Measurements from ENCODE around the gene CRYBA4. TPM values are rescaled to one million over a fixed set of nuclear protein-coding genes. Genes with fewer than 3 reads are reported as not detected.

CRYBA4 gene
- total RNA-seq, 1 donor from 2014 or later: not detected

- Histone ChIP-seq H3K36me3 (no peaks in the 10 kb centered on the region), H3K4me1 (peaks cover 5% of the 10 kb centered on the region), H3K27me3 (peaks cover 5% of the 10 kb centered on the region), H3K4me3 (no peak overlapping the region), H3K9me3 (no peaks in the 10 kb centered on the region), H3K27ac (no peak overlapping the region)
- intact Hi-C loops (cut with DNase I): no loop called here
- TF ChIP-seq, protein P1, sequence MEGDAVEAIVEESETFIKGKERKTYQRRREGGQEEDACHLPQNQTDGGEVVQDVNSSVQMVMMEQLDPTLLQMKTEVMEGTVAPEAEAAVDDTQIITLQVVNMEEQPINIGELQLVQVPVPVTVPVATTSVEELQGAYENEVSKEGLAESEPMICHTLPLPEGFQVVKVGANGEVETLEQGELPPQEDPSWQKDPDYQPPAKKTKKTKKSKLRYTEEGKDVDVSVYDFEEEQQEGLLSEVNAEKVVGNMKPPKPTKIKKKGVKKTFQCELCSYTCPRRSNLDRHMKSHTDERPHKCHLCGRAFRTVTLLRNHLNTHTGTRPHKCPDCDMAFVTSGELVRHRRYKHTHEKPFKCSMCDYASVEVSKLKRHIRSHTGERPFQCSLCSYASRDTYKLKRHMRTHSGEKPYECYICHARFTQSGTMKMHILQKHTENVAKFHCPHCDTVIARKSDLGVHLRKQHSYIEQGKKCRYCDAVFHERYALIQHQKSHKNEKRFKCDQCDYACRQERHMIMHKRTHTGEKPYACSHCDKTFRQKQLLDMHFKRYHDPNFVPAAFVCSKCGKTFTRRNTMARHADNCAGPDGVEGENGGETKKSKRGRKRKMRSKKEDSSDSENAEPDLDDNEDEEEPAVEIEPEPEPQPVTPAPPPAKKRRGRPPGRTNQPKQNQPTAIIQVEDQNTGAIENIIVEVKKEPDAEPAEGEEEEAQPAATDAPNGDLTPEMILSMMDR (IDR thresholded peaks at IDR 0.05): no peak
- ATAC-seq: no peak
- no peak for DNase-seq
These were observed 13.4 kb downstream of the CRYBA4 start for GRCh38 chr22:26635117-26635516.

DNA sequence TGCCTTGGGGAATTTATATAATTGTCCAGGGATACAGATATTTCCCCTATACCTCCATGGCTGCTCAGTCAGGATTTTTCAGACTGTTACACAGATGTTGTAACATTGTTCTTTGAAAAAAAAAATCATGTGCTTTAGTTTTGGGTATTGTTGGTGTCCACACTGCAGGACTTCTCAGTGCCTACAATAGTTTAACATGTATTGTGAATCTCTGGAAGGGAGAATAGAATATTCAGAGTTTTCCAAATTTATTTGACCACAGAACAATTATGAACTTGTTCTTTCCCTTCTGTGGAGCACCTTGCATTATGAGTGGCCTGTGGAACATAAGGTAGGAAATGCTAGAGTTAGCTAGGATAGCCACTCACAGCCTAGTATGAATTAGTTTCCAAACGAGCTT is 14.5 kb downstream of the CRYBA4 start:
- DNase-seq: no peak
- TF ChIP-seq, protein P1 (IDR thresholded peaks at IDR 0.05): no peak
- Histone ChIP-seq H3K4me3 (no peak overlapping the region), H3K4me1 (peaks cover 5% of the 10 kb centered on the region), H3K9me3 (no peaks in the 10 kb centered on the region), H3K36me3 (no peaks in the 10 kb centered on the region), H3K27me3 (peaks cover 9% of the 10 kb centered on the region), H3K27ac (no peak overlapping the region)
- no peak for ATAC-seq
- intact Hi-C loops (cut with DNase I): no loop called here

DNA sequence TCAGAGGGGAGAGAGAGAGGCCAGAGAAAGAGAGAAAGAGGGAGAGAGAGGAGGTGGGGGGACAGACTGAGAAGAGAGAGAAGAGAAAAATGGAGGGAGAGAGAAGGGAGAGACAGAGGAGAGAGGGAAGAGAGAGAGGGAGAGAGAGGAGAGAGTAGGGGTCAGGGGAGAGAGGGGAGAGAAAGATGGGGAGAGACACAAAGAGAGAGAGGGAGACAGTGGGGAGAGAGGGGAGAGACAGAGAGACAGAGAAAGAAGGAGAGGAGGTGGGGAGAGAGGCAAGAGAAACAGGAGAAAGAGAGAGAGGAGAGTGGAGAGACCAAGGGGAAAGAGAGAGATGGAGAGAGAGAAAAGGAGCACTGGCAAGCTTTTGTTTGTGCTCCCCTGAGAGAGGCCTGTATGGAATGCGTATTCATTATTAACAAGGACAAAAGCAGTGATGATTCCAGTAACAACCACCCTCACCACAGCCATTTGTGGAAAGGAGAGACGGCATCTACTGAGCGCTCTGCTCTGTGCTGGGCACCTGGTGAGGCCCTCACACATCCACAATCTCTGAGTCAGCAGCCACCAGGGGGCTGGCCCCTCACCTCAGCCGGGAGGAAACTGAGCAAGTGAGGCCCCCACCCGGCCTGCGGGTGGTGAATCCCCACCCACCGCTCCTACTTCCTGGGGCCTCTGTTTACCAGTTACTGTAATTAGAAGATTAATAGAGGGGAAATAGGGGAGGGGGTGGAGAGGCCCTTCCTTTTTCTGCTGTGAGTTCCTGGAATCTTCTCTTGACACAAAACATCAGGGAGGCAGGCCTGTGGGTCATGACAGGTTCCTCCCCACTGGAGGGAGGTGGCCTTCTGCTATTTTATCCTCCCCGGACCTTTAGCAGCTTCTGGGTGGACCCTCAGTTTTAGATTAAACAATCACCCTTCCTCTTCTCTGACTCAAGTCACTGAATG is 21.0 kb downstream of the CRYBA4 start:
- TF ChIP-seq, protein P1 (IDR thresholded peaks at IDR 0.05): no peak
- H3K36me3 ChIP-seq: no peaks in the 10 kb centered on the region
- no peak overlapping the region for H3K4me3 ChIP-seq
- ATAC-seq: peak; percentile 35
- peak overlapping the region; percentile 60 for H3K27ac ChIP-seq
- H3K4me1 ChIP-seq: peaks cover 10% of the 10 kb centered on the region
- peaks cover 6% of the 10 kb centered on the region for H3K27me3 ChIP-seq
- no peak for DNase-seq
- intact Hi-C loops (cut with DNase I): no loop called here
- H3K9me3 ChIP-seq: no peaks in the 10 kb centered on the region

DNA sequence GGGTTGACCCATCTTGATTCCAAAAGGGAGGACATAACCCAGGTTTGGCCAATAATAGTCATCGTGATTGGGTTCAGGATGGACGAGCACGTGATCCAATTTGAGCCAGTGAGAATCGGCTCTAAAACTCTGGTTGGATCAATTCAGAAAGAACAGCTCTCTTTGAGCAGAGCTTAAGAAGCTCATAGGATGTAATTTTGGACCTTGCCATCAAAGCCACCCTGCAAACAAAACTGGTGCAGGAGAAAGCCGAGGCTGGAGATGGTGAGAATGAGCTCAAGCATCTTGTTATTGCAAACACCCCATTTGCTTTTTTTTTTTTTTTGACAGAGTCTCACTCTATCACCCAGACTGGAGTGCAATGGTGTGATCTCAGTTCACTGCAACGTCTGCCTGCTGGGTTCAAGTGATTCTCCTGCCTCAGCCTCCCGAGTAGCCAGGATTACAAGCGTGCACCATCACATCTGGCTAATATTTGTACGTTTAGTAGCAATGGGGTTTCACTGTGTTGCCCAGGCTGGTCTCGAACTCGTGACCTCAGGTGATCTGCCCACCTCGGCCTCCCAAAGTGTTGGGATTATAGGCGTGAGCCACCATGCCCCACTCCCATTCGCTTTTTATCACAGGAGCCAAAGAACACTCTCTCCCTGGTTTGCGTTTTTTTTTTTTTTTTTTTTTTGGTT is 21.8 kb downstream of the CRYBA4 start:
- intact Hi-C loops (cut with DNase I): no loop called here
- Histone ChIP-seq H3K27ac (peak overlapping the region; percentile 60), H3K4me3 (no peak overlapping the region), H3K36me3 (no peaks in the 10 kb centered on the region), H3K4me1 (peaks cover 16% of the 10 kb centered on the region), H3K27me3 (peaks cover 6% of the 10 kb centered on the region), H3K9me3 (no peaks in the 10 kb centered on the region)
- TF ChIP-seq, protein P1 (IDR thresholded peaks at IDR 0.05): no peak
- DNase-seq (no peak), ATAC-seq (no peak)

DNA sequence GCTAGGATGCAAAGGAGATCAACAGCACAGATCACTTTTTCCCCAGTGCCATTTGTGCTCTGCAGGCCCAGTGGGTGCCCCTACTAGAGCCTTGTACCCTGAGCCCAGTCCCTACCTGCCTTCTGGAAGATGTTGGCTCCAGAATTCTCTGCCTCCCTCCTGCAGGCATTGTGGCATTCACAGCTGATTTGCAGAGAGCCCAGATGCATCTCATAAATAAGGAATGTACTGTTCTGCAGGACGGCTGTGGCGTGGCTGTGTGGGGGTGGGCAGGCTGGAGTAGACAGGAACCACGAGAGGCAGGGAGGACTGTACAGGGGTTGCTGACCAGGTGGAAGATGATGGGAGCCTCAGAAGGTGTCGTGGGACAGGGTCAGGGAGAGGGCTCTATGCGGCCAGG is 24.4 kb downstream of the CRYBA4 start:
- Histone ChIP-seq H3K4me1 (peaks cover 24% of the 10 kb centered on the region), H3K9me3 (no peaks in the 10 kb centered on the region), H3K27me3 (peaks cover 3% of the 10 kb centered on the region), H3K36me3 (no peaks in the 10 kb centered on the region), H3K27ac (no peak overlapping the region), H3K4me3 (no peak overlapping the region)
- intact Hi-C loops (cut with DNase I): no loop called here
- TF ChIP-seq, protein P1 (IDR thresholded peaks at IDR 0.05): no peak
- no peak for DNase-seq
- ATAC-seq: no peak
